Erythroblast (primary cell): ENCODE results near the gene CBR4.

Experiments used
- GATA1 ChIP-seq: IDR thresholded peaks from 2 replicates; pipeline ENCODE4 v1.6.1; 2011; ENCODE audit warnings: low read depth, mild to moderate bottlenecking, control low read depth, low read length, moderate library complexity
- POLR2A ChIP-seq: IDR thresholded peaks from 2 replicates; pipeline ENCODE4 v1.6.1; 2011; ENCODE audit warnings: mild to moderate bottlenecking, low read length

DNA sequence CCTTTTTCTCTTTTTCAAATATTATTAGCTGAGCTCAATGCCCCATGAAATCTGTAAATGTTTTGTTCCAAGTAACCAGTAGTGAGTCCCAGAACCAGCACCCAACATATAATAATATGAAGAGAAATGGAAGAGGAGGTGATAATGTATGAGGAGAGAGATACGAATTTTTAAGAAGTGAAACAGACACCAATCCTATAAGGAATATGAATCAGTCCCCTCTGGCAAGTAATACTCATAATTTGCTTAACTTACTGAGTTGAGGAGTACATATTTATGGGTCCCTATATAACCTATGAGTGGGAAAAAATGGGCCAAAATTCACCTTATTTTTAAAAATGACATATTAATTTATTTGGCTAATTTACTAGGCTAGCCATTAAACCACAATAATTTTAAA is 8.4 kb upstream of the CBR4 start:
- TF ChIP-seq POLR2A (no peak), GATA1 (no peak)
